WTC11 (cell line): Measurements from ENCODE around the gene EIF4G3. TPM values are rescaled to one million over a fixed set of nuclear protein-coding genes. Genes with fewer than 3 reads are reported as not detected.

Experiments used
- ATAC-seq: fragments of 200-7000 bp; cut with Tn5 transposase; 2 replicates; pipeline ENCODE4 v1.10.0; 2021; ENCODE audit warnings: mild to moderate bottlenecking, moderate library complexity
- CTCF ChIA-PET: fragments of 300-600 bp; sonication (Branson Sonifier 250); formaldehyde crosslinking; loops from one replicate; lab custom pipeline; 2021; ENCODE audit warnings: antibody characterized with exemption; lab: Charles Lee
- POLR2A ChIA-PET: fragments of 350-600 bp; sonication (Branson Sonifier 250); formaldehyde crosslinking; loops from one replicate; lab custom pipeline; 2021; ENCODE audit warnings: antibody characterized with exemption; lab: Charles Lee
- DNase-seq: peaks from one replicate; pipeline ENCODE4 v3.0.0; 2021; ENCODE audit warnings: low spot score
- H3K27ac Mint-ChIP-seq: 2 replicates; pipeline ENCODE4 v1.8.0; 2021; ENCODE audit warnings: mixed read lengths
- H3K27me3 Mint-ChIP-seq: 2 replicates; pipeline ENCODE4 v1.8.0; 2021; ENCODE audit warnings: low read depth, mild to moderate bottlenecking, moderate library complexity, mixed read lengths
- H3K36me3 Mint-ChIP-seq: 2 replicates; pipeline ENCODE4 v1.8.0; 2021; ENCODE audit warnings: mixed read lengths
- H3K4me1 Mint-ChIP-seq: 2 replicates; pipeline ENCODE4 v1.8.0; 2022; ENCODE audit warnings: mixed read lengths
- H3K4me3 Mint-ChIP-seq: 2 replicates; pipeline ENCODE4 v1.8.0; 2021; ENCODE audit warnings: mild to moderate bottlenecking, moderate library complexity, mixed read lengths
- H3K9me3 Mint-ChIP-seq: 2 replicates; pipeline ENCODE4 v1.8.0; 2021; ENCODE audit warnings: mixed read lengths
- EMX1 ChIP-seq: fragments of 250-450 bp; sonication (Bioruptor Pico); IDR thresholded peaks from 2 replicates; pipeline ENCODE4 v1.8.0; 2021; ENCODE audit warnings: mild to moderate bottlenecking
- FOXP1 ChIP-seq: sonication (generic); formaldehyde crosslinking; IDR thresholded peaks from 2 replicates; pipeline ENCODE4 v1.8.0; 2022; ENCODE audit warnings: missing genetic modification reagents, mild to moderate bottlenecking, moderate library complexity, borderline replicate concordance
- JAZF1 ChIP-seq: fragments of 250-450 bp; sonication (Bioruptor Pico); IDR thresholded peaks from 2 replicates; pipeline ENCODE4 v1.9.0; 2021; ENCODE audit warnings: moderate library complexity, mild to moderate bottlenecking, inconsistent platforms
- NFATC4 ChIP-seq: fragments of 250-450 bp; sonication (Bioruptor Pico); IDR thresholded peaks from 2 replicates; pipeline ENCODE4 v1.9.0; 2021; ENCODE audit warnings: mild to moderate bottlenecking
- NFE2L1 ChIP-seq: sonication (generic); formaldehyde crosslinking; IDR thresholded peaks from 2 replicates; pipeline ENCODE4 v1.8.1; 2023; ENCODE audit warnings: missing genetic modification reagents
- NR2C2 ChIP-seq: sonication (generic); formaldehyde crosslinking; IDR thresholded peaks from 2 replicates; pipeline ENCODE4 v1.8.0; 2022; ENCODE audit warnings: mild to moderate bottlenecking, missing genetic modification reagents
- NR3C1 ChIP-seq: sonication (generic); formaldehyde crosslinking; conservative IDR thresholded peaks from 2 replicates; pipeline ENCODE4 v1.8.1; 2023; ENCODE audit warnings: low read depth, mild to moderate bottlenecking, missing genetic modification reagents
- OVOL2 ChIP-seq: fragments of 250-450 bp; sonication (Bioruptor Pico); IDR thresholded peaks from 2 replicates; pipeline ENCODE4 v1.9.0; 2021; ENCODE audit warnings: mild to moderate bottlenecking, borderline replicate concordance
- SP1 ChIP-seq: sonication (generic); formaldehyde crosslinking; conservative IDR thresholded peaks from 2 replicates; pipeline ENCODE4 v1.8.1; 2022; ENCODE audit warnings: missing genetic modification reagents
- ZNF121 ChIP-seq: sonication (generic); formaldehyde crosslinking; IDR thresholded peaks from 2 replicates; pipeline ENCODE4 v1.8.0; 2023; ENCODE audit warnings: missing genetic modification reagents
- total RNA-seq: library from RNA; stranded (reverse); gene quantifications from 3 replicates; pipeline ENCODE4 v1.2.3, GENCODE V29; 2021
- TF ChIP-seq, protein P1 (sequence below): sonication (generic); formaldehyde crosslinking; conservative IDR thresholded peaks from 2 replicates; pipeline ENCODE4 v1.8.1; 2023; ENCODE audit warnings: mild to moderate bottlenecking, low read depth, missing genetic modification reagents, moderate library complexity
- TF ChIP-seq, protein P2 (sequence below): sonication (generic); formaldehyde crosslinking; IDR thresholded peaks from 2 replicates; pipeline ENCODE4 v1.8.0; 2023; ENCODE audit warnings: missing genetic modification reagents, mild to moderate bottlenecking, borderline replicate concordance
- TF ChIP-seq, protein P3 (sequence below): sonication (generic); formaldehyde crosslinking; IDR thresholded peaks from 2 replicates; pipeline ENCODE4 v1.8.1; 2022; ENCODE audit warnings: missing genetic modification reagents, borderline replicate concordance
- TF ChIP-seq, protein P4 (sequence below): sonication (generic); formaldehyde crosslinking; IDR thresholded peaks from 2 replicates; pipeline ENCODE4 v1.8.0; 2022; ENCODE audit warnings: mild to moderate bottlenecking, missing genetic modification reagents
- TF ChIP-seq, protein P5 (sequence below): sonication (generic); formaldehyde crosslinking; IDR thresholded peaks from 2 replicates; pipeline ENCODE4 v1.8.1; 2023; ENCODE audit warnings: mild to moderate bottlenecking, missing genetic modification reagents, borderline replicate concordance

Gene EIF4G3
- total RNA-seq, 1 experiment from 2014 or later, result 77.7 TPM

DNA sequence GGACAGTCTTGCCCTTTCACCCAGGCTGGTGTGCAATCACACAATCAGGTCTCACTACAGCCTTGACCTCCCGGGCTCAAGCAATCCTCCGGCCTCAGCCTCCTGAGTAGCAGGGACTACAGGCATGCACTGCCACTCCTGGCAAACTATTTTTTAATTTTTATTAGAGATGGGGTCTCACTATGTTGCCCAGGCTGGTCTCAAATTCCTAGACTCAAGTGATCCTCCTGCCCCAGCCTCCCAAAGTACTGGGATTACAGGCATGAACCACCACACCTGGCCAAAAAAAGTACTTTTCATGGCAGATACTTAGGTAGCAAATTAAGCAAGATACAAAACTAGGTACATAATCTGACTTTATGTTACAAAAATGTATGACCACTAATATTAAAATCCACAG lies 8.3 kb downstream of the EIF4G3 start:
- no peak for ATAC-seq
- H3K9me3 Mint-ChIP-seq, result no peaks in the 10 kb centered on the region
- peaks cover 45% of the 10 kb centered on the region for H3K36me3 Mint-ChIP-seq
- H3K27me3 Mint-ChIP-seq, result no peaks in the 10 kb centered on the region; the same call in 1 of the 2 replicates
- TF ChIP-seq OVOL2, result no peak
- TF ChIP-seq ZNF121 (CRISPR knock-in tag), result peak; percentile 52; the same call in 1 of the 2 replicates
- TF ChIP-seq, protein P1, sequence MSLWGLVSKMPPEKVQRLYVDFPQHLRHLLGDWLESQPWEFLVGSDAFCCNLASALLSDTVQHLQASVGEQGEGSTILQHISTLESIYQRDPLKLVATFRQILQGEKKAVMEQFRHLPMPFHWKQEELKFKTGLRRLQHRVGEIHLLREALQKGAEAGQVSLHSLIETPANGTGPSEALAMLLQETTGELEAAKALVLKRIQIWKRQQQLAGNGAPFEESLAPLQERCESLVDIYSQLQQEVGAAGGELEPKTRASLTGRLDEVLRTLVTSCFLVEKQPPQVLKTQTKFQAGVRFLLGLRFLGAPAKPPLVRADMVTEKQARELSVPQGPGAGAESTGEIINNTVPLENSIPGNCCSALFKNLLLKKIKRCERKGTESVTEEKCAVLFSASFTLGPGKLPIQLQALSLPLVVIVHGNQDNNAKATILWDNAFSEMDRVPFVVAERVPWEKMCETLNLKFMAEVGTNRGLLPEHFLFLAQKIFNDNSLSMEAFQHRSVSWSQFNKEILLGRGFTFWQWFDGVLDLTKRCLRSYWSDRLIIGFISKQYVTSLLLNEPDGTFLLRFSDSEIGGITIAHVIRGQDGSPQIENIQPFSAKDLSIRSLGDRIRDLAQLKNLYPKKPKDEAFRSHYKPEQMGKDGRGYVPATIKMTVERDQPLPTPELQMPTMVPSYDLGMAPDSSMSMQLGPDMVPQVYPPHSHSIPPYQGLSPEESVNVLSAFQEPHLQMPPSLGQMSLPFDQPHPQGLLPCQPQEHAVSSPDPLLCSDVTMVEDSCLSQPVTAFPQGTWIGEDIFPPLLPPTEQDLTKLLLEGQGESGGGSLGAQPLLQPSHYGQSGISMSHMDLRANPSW (CRISPR knock-in tag), result no peak
- no peaks in the 10 kb centered on the region for H3K4me1 Mint-ChIP-seq
- ChIA-PET POLR2A (no interaction called here), CTCF (no interaction called here)
- no peak for DNase-seq
- H3K27ac Mint-ChIP-seq, result no peak overlapping the region
- H3K4me3 Mint-ChIP-seq, result no peak overlapping the region

DNA sequence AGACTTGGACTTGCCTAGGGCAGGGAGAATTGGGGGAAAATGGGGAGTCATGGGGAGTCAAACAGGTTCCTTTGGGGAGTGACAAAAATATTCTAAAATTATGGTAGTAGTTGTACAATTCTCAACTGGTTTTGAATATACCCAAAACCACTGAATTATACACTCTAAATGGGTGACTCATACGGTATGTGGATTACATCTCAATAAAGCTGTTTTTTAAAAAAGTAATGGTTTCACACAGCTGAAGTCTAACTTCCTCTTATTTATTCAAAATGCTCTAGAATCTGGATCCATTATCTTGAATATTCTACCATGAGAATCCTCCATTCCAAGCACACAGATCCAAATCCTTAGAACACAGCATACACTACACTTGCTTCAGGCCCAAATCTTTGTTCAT lies 11.1 kb downstream of the EIF4G3 start:
- Mint-ChIP-seq H3K27me3 (no peaks in the 10 kb centered on the region; the same call in 1 of the 2 replicates), H3K4me3 (no peak overlapping the region), H3K4me1 (no peaks in the 10 kb centered on the region), H3K27ac (0 out of 2 replicates have a peak overlapping the region, but pooled peaks have one; percentile 7), H3K9me3 (no peaks in the 10 kb centered on the region), H3K36me3 (peaks cover 42% of the 10 kb centered on the region)
- TF ChIP-seq EMX1 (CRISPR knock-in tag) (no peak), SP1 (CRISPR knock-in tag) (no peak), ZNF121 (CRISPR knock-in tag) (no peak)
- no peak for ATAC-seq
- CTCF ChIA-PET, result no interaction called here
- POLR2A ChIA-PET, result no interaction called here
- DNase-seq, result no peak

DNA sequence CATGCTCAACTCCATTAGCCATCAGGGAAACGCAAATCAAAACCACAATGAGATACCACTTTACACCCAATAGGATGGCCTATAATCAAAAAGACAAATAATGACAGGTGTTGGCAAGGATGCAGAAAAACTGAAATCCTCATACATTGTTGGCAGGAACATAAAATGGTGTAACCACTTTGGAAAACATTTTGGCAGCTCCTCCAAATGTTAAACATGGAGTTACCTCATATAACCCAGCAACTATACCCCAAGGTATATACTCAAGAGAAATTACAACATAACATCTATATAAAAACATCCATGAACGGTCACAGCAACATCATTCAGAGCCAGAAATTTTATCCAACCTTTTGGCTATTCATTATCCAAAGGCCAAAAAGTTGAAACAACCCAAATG lies 11.6 kb downstream of the EIF4G3 start:
- no peak for ATAC-seq
- Mint-ChIP-seq H3K4me3 (no peak overlapping the region), H3K9me3 (no peaks in the 10 kb centered on the region), H3K27me3 (no peaks in the 10 kb centered on the region), H3K27ac (no peak overlapping the region), H3K36me3 (peaks cover 42% of the 10 kb centered on the region), H3K4me1 (no peaks in the 10 kb centered on the region)
- CTCF ChIA-PET, result no interaction called here
- DNase-seq, result no peak
- POLR2A ChIA-PET, result no interaction called here
- TF ChIP-seq NFATC4, result no peak
- no peak for TF ChIP-seq NR2C2 (CRISPR knock-in tag)

DNA sequence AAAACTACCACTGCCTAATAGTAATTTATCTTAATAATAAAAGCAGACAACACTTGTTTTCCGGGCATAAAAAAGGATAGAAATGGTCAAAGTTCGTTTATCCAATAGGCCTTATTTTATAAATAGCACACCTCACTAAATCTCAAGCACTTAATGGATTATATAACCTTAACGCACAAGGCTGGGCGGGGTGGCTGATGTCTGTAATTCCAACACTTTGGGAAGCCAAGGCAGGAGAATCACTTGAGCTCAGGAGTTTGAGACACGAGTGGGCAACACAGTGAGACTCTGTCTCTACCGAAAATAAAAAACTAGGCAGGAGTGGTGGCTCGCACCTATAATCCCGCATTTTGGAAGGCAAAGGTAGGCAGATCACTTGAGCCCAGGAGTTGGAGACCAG lies 12.4 kb downstream of the EIF4G3 start:
- no peaks in the 10 kb centered on the region for H3K27me3 Mint-ChIP-seq
- no peak overlapping the region for H3K27ac Mint-ChIP-seq
- ATAC-seq, result no peak
- no peaks in the 10 kb centered on the region for H3K9me3 Mint-ChIP-seq
- CTCF ChIA-PET, result no interaction called here
- H3K4me1 Mint-ChIP-seq, result no peaks in the 10 kb centered on the region
- peaks cover 40% of the 10 kb centered on the region for H3K36me3 Mint-ChIP-seq
- POLR2A ChIA-PET, result no interaction called here
- no peak for DNase-seq
- H3K4me3 Mint-ChIP-seq, result no peak overlapping the region
- TF ChIP-seq, protein P2, sequence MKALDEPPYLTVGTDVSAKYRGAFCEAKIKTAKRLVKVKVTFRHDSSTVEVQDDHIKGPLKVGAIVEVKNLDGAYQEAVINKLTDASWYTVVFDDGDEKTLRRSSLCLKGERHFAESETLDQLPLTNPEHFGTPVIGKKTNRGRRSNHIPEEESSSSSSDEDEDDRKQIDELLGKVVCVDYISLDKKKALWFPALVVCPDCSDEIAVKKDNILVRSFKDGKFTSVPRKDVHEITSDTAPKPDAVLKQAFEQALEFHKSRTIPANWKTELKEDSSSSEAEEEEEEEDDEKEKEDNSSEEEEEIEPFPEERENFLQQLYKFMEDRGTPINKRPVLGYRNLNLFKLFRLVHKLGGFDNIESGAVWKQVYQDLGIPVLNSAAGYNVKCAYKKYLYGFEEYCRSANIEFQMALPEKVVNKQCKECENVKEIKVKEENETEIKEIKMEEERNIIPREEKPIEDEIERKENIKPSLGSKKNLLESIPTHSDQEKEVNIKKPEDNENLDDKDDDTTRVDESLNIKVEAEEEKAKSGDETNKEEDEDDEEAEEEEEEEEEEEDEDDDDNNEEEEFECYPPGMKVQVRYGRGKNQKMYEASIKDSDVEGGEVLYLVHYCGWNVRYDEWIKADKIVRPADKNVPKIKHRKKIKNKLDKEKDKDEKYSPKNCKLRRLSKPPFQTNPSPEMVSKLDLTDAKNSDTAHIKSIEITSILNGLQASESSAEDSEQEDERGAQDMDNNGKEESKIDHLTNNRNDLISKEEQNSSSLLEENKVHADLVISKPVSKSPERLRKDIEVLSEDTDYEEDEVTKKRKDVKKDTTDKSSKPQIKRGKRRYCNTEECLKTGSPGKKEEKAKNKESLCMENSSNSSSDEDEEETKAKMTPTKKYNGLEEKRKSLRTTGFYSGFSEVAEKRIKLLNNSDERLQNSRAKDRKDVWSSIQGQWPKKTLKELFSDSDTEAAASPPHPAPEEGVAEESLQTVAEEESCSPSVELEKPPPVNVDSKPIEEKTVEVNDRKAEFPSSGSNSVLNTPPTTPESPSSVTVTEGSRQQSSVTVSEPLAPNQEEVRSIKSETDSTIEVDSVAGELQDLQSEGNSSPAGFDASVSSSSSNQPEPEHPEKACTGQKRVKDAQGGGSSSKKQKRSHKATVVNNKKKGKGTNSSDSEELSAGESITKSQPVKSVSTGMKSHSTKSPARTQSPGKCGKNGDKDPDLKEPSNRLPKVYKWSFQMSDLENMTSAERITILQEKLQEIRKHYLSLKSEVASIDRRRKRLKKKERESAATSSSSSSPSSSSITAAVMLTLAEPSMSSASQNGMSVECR, result no peak
- TF ChIP-seq NFE2L1 (CRISPR knock-in tag) (no peak), JAZF1 (CRISPR knock-in tag) (no peak), NR3C1 (CRISPR knock-in tag) (no peak), FOXP1 (no peak)
- TF ChIP-seq, protein P3, sequence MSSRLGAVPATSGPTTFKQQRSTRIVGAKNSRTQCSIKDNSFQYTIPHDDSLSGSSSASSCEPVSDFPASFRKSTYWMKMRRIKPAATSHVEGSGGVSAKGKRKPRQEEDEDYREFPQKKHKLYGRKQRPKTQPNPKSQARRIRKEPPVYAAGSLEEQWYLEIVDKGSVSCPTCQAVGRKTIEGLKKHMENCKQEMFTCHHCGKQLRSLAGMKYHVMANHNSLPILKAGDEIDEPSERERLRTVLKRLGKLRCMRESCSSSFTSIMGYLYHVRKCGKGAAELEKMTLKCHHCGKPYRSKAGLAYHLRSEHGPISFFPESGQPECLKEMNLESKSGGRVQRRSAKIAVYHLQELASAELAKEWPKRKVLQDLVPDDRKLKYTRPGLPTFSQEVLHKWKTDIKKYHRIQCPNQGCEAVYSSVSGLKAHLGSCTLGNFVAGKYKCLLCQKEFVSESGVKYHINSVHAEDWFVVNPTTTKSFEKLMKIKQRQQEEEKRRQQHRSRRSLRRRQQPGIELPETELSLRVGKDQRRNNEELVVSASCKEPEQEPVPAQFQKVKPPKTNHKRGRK, result no peak
- TF ChIP-seq, protein P4, sequence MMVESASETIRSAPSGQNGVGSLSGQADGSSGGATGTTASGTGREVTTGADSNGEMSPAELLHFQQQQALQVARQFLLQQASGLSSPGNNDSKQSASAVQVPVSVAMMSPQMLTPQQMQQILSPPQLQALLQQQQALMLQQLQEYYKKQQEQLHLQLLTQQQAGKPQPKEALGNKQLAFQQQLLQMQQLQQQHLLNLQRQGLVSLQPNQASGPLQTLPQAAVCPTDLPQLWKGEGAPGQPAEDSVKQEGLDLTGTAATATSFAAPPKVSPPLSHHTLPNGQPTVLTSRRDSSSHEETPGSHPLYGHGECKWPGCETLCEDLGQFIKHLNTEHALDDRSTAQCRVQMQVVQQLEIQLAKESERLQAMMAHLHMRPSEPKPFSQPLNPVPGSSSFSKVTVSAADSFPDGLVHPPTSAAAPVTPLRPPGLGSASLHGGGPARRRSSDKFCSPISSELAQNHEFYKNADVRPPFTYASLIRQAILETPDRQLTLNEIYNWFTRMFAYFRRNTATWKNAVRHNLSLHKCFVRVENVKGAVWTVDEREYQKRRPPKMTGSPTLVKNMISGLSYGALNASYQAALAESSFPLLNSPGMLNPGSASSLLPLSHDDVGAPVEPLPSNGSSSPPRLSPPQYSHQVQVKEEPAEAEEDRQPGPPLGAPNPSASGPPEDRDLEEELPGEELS, result no peak
- TF ChIP-seq, protein P5, sequence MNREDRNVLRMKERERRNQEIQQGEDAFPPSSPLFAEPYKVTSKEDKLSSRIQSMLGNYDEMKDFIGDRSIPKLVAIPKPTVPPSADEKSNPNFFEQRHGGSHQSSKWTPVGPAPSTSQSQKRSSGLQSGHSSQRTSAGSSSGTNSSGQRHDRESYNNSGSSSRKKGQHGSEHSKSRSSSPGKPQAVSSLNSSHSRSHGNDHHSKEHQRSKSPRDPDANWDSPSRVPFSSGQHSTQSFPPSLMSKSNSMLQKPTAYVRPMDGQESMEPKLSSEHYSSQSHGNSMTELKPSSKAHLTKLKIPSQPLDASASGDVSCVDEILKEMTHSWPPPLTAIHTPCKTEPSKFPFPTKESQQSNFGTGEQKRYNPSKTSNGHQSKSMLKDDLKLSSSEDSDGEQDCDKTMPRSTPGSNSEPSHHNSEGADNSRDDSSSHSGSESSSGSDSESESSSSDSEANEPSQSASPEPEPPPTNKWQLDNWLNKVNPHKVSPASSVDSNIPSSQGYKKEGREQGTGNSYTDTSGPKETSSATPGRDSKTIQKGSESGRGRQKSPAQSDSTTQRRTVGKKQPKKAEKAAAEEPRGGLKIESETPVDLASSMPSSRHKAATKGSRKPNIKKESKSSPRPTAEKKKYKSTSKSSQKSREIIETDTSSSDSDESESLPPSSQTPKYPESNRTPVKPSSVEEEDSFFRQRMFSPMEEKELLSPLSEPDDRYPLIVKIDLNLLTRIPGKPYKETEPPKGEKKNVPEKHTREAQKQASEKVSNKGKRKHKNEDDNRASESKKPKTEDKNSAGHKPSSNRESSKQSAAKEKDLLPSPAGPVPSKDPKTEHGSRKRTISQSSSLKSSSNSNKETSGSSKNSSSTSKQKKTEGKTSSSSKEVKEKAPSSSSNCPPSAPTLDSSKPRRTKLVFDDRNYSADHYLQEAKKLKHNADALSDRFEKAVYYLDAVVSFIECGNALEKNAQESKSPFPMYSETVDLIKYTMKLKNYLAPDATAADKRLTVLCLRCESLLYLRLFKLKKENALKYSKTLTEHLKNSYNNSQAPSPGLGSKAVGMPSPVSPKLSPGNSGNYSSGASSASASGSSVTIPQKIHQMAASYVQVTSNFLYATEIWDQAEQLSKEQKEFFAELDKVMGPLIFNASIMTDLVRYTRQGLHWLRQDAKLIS, result no peak
